Activated T-cell treated with anti-CD3 and anti-CD28 coated beads, Interleukin-2, amount 50 U/mL, for 1 hour (primary cell): Measurements from ENCODE around the gene FNDC3B.

Experiments used
- DNase-seq: peaks from one replicate; pipeline ENCODE4 v3.0.0-alpha.2; 2020

The FNDC3B gene

DNA sequence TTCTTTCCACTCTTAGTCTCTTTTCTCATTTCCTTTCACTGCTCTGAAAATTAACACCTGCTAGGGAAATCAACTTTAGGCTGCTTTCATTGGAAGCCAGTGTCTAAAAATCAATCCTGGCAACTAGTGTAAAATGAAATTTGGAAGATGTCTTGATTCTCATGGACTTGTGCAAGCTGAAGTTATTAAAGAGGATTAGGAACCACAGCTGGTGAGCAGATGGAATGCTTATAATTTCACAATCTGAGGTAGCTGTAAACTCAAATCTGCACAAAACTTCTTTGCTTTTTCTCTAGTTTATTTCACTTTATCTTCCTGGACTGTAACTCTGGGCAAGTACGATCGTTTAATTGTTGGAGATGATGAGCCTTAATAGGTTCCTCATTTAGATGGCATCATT lies 233.3 kb downstream of the FNDC3B start:
- no peak for DNase-seq

- DNase-seq = no peak
Observed at GRCh38 chr3:172273378-172273777, 234.0 kb downstream of the FNDC3B start.

- DNase-seq = no peak
Observed at GRCh38 chr3:172274906-172275305, 235.5 kb downstream of the FNDC3B start.

DNA sequence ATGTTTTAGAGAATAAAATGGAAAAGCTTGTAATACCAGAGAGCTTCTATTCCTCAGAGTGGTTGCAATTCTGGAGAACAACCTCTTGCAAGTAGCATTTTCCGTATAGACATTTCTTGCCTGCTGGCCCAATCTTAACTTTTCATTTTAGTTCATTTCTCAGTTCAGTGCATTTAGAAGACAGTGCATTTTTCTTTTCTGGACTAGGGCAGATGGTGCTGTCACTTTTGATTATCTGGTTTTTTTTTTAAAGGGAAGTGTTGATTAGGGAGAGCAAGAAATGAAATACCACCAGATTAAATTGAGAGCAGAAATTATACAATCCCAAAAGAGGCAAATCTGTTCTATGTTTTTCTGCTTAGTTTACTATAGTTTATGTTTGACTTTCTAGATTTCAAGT lies 236.2 kb downstream of the FNDC3B start:
- no peak for DNase-seq

DNA sequence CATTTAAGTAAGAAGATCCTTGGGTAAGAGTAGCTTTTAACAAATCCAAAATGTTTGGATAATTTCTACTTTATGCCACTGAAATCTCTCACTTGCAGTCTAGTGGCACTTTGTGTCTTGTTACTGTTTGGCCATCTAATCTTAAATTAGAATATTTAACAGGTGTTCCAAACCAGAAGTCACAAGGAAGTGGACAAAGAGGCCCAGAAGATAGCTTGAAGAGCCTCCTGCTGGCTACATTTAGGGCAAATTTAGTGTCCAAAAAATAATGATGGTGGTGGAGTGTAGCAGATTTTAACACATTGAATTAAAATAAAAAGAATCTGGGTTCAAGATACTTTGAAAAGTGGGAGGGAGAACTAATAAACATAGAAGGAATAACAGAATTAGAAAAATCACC lies 236.7 kb downstream of the FNDC3B start:
- no peak for DNase-seq

- no peak for DNase-seq
Observed at GRCh38 chr3:172277151-172277652, 237.8 kb downstream of the FNDC3B start.

GRCh38 chr3:172279191-172279640 lies 239.8 kb downstream of the FNDC3B start:
- no peak for DNase-seq

DNA sequence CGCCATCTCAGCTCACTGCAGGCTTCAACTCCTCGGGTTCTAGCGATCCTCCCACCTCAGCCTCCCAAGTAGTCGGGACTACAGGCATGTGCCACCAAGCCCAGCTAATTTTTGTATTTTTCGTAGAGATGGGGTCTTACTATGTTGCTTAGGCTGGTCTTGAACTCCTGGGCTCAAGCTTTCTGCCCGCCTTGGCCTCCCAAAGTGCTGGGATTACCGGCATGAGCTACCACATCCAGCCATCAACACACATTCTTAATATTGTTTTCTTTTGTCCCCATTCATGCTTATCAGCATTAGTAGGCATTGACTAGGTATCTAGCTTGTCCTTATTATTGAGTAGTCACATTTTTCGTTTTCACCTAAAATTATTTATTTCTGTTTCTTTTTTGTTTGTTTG lies 240.6 kb downstream of the FNDC3B start:
- DNase-seq = no peak

DNA sequence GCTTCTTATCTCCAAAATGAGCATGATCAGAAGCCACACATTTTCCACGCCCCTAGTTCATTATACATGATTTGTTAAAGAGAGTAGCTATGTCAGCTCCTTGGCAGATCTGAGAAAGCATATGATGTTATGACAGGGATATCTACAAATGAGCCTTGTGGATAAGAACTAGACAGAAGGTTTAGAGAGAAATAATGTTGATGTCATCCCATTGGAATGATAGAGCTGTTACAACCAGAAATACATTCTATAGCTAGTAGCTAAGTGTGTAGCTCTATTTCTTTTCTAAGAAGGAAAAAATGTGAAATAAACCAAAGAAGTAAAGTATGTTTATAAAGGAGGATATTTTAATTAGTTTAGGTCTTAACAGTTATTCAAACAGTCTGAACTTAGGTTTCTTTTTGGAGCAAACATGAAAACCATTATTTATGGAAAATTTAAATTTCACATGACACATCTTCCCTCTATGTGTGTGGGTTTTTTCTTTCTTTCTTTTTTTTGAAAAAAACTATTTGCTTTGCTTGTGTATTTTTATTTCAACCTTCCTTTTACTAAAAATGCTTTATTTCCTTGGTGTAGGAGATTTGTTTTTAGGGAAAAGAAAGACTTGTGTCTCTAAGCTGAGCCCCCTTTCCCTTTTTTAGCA lies 241.2 kb downstream of the FNDC3B start:
- DNase-seq = no peak

GRCh38 chr3:172281884-172282283 lies 242.5 kb downstream of the FNDC3B start:
- DNase-seq = no peak

DNA sequence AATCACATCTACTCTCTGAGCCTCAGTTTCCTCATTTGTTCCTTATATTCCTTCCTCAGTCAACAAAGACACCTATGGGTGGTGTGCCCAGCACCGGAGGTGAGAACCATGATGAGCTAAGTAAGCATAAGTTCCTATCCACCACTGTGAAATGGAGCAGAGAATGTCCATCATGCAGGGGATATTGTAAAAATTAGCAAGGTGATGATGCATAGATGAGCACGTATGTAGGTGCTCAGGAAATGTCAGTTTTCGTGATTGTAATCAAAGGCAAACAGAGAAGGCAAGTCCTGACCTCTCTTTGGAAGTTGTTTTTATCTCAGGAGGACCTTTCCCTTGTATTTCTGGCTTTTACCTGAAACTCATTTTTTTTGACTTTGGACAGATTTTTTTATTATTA lies 243.5 kb downstream of the FNDC3B start:
- DNase-seq = no peak

GRCh38 chr3:172283841-172284357 lies 244.5 kb downstream of the FNDC3B start:
- DNase-seq = no peak

DNA sequence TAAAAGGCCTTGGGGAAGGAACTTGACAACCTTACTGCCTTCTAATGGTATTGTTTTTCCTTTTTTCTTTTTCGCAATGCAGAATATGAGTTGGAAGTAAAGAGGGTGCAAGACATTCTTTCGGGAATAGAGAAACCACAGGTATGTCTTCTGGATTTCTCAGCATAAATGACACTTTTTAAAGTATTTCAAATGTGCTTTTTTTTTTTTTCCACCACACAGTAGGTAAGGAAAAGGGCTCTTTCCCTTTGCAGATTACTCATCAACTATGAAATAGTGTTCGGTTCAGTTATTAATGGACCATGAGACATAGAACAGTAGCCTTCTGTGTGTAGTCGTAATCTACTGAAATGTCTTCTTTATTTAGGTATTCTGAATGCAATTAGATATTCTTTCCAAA lies 246.5 kb downstream of the FNDC3B start:
- DNase-seq = no peak

DNA sequence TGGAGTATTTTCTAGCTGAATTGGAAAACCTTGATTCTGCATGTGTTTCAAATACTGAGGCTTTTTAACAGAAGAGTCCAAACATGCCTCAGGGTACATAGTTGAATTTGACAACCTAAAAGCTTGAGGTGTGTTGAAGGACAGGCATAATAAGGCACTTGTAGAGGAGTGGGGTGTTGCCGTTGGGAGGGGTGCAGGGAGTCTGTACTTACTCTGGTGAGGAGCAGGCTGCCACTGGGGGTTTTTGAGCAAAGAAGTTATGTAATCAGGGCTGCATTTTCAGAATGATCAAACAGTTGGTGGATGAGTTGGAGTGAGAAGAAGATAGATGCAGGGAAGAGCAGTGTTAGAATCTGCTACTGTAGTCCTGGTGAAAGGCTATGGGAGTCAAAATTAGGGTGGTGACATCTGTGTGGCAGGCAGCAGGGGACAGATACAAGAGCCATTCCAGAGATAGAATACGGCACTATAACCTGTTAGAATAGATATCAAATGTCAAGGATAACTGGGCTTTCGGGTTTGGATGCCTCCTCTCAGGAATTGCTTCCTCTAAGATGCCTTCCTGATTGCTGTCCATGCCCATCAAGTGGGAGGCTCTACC lies 247.3 kb downstream of the FNDC3B start:
- DNase-seq = no peak

GRCh38 chr3:172287937-172288477 lies 248.6 kb downstream of the FNDC3B start:
- no peak for DNase-seq

DNA sequence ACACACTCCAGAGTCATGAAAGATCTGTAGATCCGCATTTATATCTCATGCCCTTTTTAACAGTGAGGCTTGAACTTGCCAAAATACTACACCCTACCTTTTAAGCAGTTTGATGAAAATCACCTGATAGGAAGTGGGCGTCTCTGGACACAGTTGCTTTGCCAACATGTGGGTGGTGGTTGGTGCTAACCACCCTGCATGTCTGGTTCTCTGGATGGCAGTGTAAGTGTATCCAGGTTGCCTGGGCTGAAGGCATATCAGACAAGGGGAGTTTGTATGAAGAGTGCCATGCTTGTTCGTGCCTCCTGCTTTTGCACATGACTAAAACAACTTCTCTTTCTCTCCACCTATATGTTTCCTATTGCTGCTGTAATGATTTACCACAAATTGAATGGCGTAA lies 249.3 kb downstream of the FNDC3B start:
- DNase-seq = no peak

- no peak for DNase-seq
Observed at GRCh38 chr3:172289583-172289982, 250.2 kb downstream of the FNDC3B start.

DNA sequence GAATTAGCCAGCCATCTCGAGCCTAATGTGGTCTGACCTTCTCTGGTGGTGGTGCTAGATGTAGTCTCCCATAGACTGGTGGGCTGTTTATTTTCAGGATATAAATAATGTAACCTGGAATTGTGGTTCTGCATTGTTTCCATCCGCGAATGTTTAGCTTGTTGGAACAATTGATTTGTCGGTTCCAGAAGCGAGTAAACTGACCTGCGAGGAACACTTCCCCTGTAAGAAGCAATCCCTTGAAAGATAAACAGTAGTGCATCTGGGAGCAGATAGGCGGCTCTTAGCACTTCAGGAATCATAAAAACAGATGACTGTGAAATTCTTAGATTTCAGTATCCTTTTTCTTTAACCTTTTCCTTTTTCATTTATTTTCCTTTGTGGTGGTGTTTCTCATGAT lies 251.1 kb downstream of the FNDC3B start:
- no peak for DNase-seq

DNA sequence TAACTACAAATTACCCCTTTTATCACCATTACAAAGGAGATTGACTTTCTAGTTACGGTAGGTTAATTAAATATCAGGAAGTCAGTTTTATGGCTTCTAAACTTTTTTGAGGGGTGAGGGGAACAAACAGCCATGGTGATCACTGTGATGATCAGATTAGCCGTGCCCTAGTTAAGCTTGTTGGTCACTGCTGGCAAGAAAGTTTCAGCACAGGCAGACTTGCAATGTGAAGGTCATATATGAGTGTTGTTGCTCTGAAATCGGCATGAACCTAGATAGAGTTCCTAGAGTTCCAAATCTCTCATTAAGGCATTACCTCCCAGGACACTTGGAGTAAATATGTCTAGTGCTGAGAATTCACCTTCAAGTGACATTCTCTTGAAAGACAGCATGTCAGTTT lies 252.3 kb downstream of the FNDC3B start:
- no peak for DNase-seq

- no peak for DNase-seq
Observed at GRCh38 chr3:172292422-172292821, 253.0 kb downstream of the FNDC3B start.

DNA sequence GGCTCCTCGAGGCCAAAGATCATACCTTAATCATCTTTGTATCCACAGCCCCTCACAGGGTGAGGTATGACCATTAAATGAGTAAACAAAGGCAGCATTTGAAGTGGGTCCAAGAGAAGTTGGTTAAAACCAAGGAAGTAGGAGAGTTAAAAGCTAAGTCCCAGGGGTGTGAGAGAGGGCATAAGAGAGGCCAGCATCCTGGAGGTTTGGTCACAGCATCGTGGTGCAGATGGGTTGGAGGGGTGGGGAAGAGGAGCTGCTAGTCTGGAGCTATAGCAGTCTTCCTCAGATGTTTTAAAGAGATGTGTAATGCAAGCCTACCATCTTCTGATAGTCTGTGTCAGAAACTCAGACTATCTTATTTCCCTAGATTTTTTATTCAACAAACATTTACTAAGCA lies 253.7 kb downstream of the FNDC3B start:
- no peak for DNase-seq

DNA sequence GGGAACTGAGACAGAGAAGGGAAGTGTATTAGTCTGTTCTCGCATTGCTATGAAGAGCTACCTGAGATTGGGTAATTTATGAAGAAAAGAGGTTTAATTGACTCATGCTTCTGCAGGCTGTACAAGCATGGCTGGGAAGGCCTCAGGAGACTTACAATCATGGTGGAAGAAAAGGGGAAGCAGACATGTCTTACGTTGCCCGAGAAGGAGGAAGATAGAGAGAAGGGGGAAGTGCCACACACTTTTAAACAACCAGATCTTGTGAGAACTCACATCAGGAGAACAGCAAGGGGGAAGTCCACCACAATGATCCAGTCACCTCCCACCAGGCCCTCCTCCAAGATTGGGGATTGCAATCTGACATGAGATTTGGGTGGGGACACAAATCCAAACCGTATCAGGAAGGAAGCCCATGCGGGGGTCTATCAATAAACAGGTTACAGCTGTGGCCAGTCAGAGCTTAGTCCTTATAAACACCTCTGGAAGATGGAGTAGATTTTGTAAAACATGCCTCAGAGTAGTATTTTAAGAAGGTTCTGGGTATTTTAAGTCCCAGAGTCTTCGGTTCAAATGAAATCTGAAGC lies 254.9 kb downstream of the FNDC3B start:
- no peak for DNase-seq

GRCh38 chr3:172296248-172296974 lies 257.0 kb downstream of the FNDC3B start:
- DNase-seq = no peak
